GM19193 (cell line): ENCODE results near the gene CTBP2.

Source experiments
- POLR2A ChIP-seq: IDR thresholded peaks from 4 replicates; pipeline ENCODE4 v1.6.1; 2011; ENCODE audit not compliant: insufficient read depth, insufficient read length; ENCODE audit errors: extremely low read depth

The CTBP2 gene

GRCh38 chr10:125068406-125068805 is 92.0 kb downstream of the CTBP2 start:
- TF ChIP-seq POLR2A: no peak

DNA sequence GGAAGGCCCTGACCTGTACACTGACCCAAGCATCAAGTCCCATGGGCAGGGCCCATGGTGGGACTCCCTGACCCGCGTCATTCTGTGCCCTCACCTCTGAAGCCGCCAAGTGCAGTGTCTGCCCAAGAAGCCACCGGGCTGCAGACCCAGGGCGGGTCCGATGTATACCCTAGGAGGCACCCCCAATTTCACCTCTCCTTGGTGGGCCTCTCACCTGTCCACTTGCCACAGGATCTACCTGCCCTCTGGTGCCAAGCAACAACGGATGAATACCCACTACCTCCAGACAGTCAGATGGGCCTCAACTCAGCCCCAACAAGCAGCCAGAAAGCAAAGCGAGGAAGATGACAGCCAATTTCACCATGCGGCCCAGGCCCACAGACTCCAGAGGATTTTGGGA is 92.6 kb downstream of the CTBP2 start:
- TF ChIP-seq POLR2A: no peak

GRCh38 chr10:125066764-125067450 is 93.5 kb downstream of the CTBP2 start:
- TF ChIP-seq POLR2A: no peak

GRCh38 chr10:125064681-125065492 is 95.5 kb downstream of the CTBP2 start:
- TF ChIP-seq POLR2A: no peak

GRCh38 chr10:125063256-125063925 is 97.0 kb downstream of the CTBP2 start:
- no peak for TF ChIP-seq POLR2A

DNA sequence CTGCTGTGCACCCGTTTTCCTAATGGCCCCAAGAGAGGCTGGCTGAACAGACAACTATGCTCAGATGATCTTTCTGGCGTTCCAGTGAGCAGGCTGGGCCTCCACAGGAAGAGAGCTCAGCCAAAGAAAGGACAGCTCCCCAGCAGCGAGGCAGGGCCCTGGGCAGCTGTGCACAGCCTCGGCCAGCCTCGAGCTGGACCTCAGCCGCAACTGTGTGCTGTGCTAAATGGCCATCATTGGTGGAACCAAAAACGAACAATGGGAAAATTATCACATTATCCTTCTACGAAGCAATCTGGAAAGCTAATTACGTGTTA is 97.5 kb downstream of the CTBP2 start:
- TF ChIP-seq POLR2A: no peak

GRCh38 chr10:125062227-125062913 is 98.0 kb downstream of the CTBP2 start:
- TF ChIP-seq POLR2A: no peak

DNA sequence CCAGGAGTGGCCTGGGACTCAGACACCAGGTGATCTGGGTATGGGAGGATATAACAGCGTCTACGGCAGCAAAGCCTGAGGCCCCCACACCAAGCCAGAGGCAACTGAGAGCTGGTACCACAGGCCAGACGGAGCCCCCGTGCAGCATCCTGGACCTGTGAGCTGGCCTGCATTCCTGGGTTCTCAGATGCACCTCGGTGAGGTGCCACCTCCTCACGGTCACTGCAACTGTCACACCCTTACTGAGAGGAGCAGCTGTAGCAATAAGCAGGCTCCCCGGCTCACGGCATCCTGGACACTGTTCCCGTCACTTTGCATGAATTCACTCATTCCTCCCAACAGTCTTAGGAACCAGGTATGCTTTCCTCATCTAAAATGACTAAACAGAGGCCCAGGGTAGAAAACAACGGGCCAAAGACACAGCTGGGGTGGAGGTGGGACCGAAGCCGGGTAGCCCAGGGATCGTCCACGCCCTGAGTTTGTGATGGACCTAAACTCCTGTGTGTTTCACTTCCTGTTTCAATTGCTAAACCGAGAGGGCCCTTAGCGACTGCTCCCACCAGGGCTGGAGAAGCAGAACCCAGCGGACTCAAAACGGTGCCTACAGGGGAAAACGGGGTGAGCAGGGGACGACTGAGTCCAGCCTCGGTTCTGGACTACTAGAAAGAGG is 98.7 kb downstream of the CTBP2 start:
- TF ChIP-seq POLR2A: no peak

GRCh38 chr10:125060826-125061556 is 99.4 kb downstream of the CTBP2 start:
- no peak for TF ChIP-seq POLR2A

GRCh38 chr10:125060482-125060825 is 99.9 kb downstream of the CTBP2 start:
- TF ChIP-seq POLR2A: no peak

DNA sequence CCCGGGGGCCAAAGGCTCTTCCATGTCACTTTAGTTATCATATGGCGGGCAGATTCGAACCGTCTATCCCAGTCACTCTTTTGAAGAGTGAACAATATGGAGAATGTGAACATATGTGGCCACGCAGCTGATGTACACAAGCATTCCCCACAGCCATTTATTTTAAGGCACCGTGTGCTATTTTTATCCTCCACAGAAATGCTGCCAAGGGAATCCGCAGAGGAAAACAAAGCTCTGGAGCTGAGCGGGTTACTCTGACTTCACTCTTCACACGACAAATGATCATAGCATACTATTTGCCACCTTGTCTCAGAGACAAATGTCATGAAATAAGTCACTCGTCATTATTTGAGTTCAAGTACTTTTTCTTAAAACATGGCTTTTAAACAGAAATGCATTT is 100.3 kb downstream of the CTBP2 start:
- no peak for TF ChIP-seq POLR2A

DNA sequence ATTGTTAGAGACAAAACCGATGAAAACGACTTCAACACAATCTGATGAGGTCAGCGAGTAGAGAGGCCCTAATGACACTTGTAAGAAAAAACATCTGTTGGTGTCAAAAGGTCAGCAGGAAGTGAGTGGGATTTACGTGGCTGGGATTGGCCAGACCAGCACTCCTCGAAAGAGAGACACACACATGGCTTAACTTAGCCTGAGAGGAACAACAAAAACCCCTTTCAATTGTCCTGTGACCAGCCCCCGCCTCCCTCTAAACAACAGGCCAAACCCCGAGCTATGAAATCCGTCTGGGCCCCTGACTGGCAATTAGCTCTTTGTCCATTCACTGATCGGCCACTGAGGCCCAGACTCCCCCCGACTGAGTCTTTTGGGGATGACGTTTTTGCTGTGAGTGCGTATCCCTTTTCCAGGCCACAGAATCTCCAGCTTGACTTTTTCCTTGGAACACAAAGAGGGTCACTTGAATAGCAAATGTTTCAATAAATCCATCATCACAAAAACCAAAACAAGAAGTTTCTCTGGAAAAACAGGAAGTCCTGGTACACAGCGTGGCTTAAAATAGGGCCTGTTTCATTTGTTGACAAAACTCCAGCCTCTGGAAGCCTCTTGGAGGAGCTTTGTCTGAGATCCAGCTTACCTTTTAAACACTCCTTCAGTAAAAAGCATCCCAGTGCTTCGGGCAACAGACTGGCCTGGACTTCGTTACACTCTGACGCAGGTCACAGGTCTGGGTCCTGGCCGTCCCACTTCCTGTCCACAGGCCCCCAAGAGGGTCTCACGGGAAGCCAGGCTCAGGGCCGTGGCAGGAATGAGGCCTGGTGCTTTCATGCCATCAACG is 103.0 kb downstream of the CTBP2 start:
- TF ChIP-seq POLR2A: no peak
